ENCODE data around the gene NID1. TPM values are rescaled to one million over a fixed set of nuclear protein-coding genes. Genes with fewer than 3 reads are reported as not detected.

The NID1 gene
- total RNA-seq, 1 experiment from 2014 or later, result 19.2 TPM

DNA sequence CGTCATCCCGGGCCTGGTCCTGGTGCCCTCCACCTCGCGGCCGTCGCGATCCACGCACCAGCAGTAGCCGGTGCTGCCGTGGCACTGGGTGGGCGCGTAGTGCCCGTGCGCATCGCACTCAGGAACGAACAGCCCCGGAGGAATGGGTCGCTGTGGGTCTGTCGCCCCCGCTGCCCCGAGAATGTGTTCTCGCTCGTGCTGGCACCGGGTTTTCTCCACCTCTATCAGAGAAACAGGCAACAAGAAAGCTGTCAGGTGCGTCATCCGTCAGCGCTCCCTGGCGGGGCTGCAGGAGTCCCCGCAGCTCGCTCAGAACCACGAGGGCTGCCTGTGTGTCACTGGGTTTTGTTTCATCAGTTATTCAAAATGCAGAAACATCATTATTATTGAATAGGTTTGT, 71.2 kb downstream of the NID1 start (continued):
- TF ChIP-seq, protein P1, sequence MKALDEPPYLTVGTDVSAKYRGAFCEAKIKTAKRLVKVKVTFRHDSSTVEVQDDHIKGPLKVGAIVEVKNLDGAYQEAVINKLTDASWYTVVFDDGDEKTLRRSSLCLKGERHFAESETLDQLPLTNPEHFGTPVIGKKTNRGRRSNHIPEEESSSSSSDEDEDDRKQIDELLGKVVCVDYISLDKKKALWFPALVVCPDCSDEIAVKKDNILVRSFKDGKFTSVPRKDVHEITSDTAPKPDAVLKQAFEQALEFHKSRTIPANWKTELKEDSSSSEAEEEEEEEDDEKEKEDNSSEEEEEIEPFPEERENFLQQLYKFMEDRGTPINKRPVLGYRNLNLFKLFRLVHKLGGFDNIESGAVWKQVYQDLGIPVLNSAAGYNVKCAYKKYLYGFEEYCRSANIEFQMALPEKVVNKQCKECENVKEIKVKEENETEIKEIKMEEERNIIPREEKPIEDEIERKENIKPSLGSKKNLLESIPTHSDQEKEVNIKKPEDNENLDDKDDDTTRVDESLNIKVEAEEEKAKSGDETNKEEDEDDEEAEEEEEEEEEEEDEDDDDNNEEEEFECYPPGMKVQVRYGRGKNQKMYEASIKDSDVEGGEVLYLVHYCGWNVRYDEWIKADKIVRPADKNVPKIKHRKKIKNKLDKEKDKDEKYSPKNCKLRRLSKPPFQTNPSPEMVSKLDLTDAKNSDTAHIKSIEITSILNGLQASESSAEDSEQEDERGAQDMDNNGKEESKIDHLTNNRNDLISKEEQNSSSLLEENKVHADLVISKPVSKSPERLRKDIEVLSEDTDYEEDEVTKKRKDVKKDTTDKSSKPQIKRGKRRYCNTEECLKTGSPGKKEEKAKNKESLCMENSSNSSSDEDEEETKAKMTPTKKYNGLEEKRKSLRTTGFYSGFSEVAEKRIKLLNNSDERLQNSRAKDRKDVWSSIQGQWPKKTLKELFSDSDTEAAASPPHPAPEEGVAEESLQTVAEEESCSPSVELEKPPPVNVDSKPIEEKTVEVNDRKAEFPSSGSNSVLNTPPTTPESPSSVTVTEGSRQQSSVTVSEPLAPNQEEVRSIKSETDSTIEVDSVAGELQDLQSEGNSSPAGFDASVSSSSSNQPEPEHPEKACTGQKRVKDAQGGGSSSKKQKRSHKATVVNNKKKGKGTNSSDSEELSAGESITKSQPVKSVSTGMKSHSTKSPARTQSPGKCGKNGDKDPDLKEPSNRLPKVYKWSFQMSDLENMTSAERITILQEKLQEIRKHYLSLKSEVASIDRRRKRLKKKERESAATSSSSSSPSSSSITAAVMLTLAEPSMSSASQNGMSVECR (CRISPR knock-in tag; IDR thresholded peaks at IDR 0.05; ENCODE audit: borderline replicate concordance), result no peak
- TF ChIP-seq TEAD4 (CRISPR knock-in tag; IDR thresholded peaks at IDR 0.05) (no peak), ZNF416 (CRISPR knock-in tag; IDR thresholded peaks at IDR 0.05) (no peak), CREB1 (CRISPR knock-in tag; IDR thresholded peaks at IDR 0.05) (no peak), ZNF396 (CRISPR knock-in tag; IDR thresholded peaks at IDR 0.05; ENCODE audit: borderline replicate concordance) (no peak), FOXJ3 (CRISPR knock-in tag; IDR thresholded peaks at IDR 0.05; ENCODE audit: borderline replicate concordance) (no peak), ATF1 (CRISPR knock-in tag; IDR thresholded peaks at IDR 0.05) (no peak)
- TF ChIP-seq, protein P2, sequence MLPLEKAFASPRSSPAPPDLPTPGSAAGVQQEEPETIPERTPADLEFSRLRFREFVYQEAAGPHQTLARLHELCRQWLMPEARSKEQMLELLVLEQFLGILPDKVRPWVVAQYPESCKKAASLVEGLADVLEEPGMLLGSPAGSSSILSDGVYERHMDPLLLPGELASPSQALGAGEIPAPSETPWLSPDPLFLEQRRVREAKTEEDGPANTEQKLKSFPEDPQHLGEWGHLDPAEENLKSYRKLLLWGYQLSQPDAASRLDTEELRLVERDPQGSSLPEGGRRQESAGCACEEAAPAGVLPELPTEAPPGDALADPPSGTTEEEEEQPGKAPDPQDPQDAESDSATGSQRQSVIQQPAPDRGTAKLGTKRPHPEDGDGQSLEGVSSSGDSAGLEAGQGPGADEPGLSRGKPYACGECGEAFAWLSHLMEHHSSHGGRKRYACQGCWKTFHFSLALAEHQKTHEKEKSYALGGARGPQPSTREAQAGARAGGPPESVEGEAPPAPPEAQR (CRISPR knock-in tag; IDR thresholded peaks at IDR 0.05), result no peak
- TF ChIP-seq, protein P3, sequence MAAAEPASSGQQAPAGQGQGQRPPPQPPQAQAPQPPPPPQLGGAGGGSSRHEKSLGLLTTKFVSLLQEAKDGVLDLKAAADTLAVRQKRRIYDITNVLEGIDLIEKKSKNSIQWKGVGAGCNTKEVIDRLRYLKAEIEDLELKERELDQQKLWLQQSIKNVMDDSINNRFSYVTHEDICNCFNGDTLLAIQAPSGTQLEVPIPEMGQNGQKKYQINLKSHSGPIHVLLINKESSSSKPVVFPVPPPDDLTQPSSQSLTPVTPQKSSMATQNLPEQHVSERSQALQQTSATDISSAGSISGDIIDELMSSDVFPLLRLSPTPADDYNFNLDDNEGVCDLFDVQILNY (CRISPR knock-in tag; IDR thresholded peaks at IDR 0.05), result no peak
- TF ChIP-seq, protein P4, sequence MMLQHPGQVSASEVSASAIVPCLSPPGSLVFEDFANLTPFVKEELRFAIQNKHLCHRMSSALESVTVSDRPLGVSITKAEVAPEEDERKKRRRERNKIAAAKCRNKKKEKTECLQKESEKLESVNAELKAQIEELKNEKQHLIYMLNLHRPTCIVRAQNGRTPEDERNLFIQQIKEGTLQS (CRISPR knock-in tag; conservative IDR thresholded peaks at IDR 0.05), result no peak
- TF ChIP-seq, protein P5, sequence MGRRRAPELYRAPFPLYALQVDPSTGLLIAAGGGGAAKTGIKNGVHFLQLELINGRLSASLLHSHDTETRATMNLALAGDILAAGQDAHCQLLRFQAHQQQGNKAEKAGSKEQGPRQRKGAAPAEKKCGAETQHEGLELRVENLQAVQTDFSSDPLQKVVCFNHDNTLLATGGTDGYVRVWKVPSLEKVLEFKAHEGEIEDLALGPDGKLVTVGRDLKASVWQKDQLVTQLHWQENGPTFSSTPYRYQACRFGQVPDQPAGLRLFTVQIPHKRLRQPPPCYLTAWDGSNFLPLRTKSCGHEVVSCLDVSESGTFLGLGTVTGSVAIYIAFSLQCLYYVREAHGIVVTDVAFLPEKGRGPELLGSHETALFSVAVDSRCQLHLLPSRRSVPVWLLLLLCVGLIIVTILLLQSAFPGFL (CRISPR knock-in tag; IDR thresholded peaks at IDR 0.05; ENCODE audit: borderline replicate concordance), result no peak
- TF ChIP-seq, protein P6, sequence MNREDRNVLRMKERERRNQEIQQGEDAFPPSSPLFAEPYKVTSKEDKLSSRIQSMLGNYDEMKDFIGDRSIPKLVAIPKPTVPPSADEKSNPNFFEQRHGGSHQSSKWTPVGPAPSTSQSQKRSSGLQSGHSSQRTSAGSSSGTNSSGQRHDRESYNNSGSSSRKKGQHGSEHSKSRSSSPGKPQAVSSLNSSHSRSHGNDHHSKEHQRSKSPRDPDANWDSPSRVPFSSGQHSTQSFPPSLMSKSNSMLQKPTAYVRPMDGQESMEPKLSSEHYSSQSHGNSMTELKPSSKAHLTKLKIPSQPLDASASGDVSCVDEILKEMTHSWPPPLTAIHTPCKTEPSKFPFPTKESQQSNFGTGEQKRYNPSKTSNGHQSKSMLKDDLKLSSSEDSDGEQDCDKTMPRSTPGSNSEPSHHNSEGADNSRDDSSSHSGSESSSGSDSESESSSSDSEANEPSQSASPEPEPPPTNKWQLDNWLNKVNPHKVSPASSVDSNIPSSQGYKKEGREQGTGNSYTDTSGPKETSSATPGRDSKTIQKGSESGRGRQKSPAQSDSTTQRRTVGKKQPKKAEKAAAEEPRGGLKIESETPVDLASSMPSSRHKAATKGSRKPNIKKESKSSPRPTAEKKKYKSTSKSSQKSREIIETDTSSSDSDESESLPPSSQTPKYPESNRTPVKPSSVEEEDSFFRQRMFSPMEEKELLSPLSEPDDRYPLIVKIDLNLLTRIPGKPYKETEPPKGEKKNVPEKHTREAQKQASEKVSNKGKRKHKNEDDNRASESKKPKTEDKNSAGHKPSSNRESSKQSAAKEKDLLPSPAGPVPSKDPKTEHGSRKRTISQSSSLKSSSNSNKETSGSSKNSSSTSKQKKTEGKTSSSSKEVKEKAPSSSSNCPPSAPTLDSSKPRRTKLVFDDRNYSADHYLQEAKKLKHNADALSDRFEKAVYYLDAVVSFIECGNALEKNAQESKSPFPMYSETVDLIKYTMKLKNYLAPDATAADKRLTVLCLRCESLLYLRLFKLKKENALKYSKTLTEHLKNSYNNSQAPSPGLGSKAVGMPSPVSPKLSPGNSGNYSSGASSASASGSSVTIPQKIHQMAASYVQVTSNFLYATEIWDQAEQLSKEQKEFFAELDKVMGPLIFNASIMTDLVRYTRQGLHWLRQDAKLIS (CRISPR knock-in tag; IDR thresholded peaks at IDR 0.05; ENCODE audit: borderline replicate concordance), result no peak

DNA sequence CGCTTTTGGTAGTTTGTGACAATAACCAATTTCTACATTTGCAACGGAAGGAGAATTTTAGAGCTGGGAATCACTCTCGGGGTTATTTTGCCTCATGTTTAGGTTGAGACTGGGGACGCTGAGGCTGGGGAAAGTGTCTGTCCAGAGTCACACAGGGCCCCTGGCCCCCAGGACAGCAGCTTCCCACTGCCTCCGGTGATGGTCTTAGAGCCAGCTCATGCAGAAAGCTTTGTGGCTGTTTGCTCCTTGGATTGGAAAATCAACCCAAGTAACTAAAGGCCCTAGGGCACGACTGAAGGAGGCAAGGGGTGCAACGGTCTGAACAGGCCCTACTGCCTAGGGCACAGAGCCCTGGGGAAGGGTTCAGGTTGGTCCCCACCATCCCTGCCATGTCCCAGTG, 72.0 kb downstream of the NID1 start:
- DNase-seq (ENCODE audit: low spot score) (no peak), ATAC-seq (no peak)
- TF ChIP-seq, protein P7, sequence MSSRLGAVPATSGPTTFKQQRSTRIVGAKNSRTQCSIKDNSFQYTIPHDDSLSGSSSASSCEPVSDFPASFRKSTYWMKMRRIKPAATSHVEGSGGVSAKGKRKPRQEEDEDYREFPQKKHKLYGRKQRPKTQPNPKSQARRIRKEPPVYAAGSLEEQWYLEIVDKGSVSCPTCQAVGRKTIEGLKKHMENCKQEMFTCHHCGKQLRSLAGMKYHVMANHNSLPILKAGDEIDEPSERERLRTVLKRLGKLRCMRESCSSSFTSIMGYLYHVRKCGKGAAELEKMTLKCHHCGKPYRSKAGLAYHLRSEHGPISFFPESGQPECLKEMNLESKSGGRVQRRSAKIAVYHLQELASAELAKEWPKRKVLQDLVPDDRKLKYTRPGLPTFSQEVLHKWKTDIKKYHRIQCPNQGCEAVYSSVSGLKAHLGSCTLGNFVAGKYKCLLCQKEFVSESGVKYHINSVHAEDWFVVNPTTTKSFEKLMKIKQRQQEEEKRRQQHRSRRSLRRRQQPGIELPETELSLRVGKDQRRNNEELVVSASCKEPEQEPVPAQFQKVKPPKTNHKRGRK (CRISPR knock-in tag; IDR thresholded peaks at IDR 0.05; ENCODE audit: borderline replicate concordance), result no peak
- TF ChIP-seq CBFB (CRISPR knock-in tag; IDR thresholded peaks at IDR 0.05; ENCODE audit: low read depth) (no peak), SP1 (CRISPR knock-in tag; conservative IDR thresholded peaks at IDR 0.05) (no peak)
- TF ChIP-seq, protein P8, sequence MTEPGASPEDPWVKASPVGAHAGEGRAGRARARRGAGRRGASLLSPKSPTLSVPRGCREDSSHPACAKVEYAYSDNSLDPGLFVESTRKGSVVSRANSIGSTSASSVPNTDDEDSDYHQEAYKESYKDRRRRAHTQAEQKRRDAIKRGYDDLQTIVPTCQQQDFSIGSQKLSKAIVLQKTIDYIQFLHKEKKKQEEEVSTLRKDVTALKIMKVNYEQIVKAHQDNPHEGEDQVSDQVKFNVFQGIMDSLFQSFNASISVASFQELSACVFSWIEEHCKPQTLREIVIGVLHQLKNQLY (CRISPR knock-in tag; IDR thresholded peaks at IDR 0.05), result no peak
- Mint-ChIP-seq H3K27ac (no peak overlapping the region; the same call in 1 of the 2 replicates), H3K27me3 (ENCODE audit: low read depth) (peaks cover 6% of the 10 kb centered on the region; the same call in 1 of the 2 replicates), H3K9me3 (peaks cover 30% of the 10 kb centered on the region), H3K4me3 (no peak overlapping the region), H3K4me1 (no peaks in the 10 kb centered on the region), H3K36me3 (peaks cover 32% of the 10 kb centered on the region)
- CTCF ChIA-PET, result interaction anchor here (1.4 kb wide), 1 partner anchor 21 kb away, joined by 3 read pairs; no protein-coding TSS in a partner anchor
- POLR2A ChIA-PET, result no interaction called here
